ENCODE data around the gene ZNF532. TPM values are rescaled to one million over a fixed set of nuclear protein-coding genes. Genes with fewer than 3 reads are reported as not detected.

The ZNF532 gene
- total and polyA plus RNA-seq, 9 of the 15 experiments (the other 6 are each of a cell fraction or from before 2014, with no cell fraction given) = 0.42 TPM; not detected in 8

GRCh38 chr18:58901783-58902182 is 37.1 kb downstream of the ZNF532 start:
- ATAC-seq = no peak
- H3K9me3 ChIP-seq (replicated peaks; ENCODE audit: control insufficient read depth, insufficient read depth, low read depth, low read length) = no peaks in the 10 kb centered on the region
- H3K4me3 ChIP-seq = no peak overlapping the region
- no peaks in the 10 kb centered on the region for H3K9me1 ChIP-seq (ENCODE audit: control insufficient read depth, insufficient read depth, low read length)
- no peak overlapping the region for H2AFZ ChIP-seq (ENCODE audit: low read depth, low read length)
- H3K27ac ChIP-seq (ENCODE audit: extremely low read depth, low read depth, low read length) = no peak overlapping the region
- ChIA-PET CTCF (ENCODE audit: low intra/inter-chr PET ratio) (no interaction called here), POLR2A (interaction anchor here (0.6 kb wide), 1 partner anchor 203 kb away, joined by 3 read pairs; no protein-coding TSS in a partner anchor)
- H3K36me3 ChIP-seq (ENCODE audit: control insufficient read depth, insufficient read depth, low read length) = no peaks in the 10 kb centered on the region
- intact Hi-C loops (cut with micrococcal nuclease) (no loop called here), in situ Hi-C loops (cut with MboI) (no loop called here)
- no TSS peak for BruUV-seq (replicated peaks)
- H3K9ac ChIP-seq (ENCODE audit: insufficient read depth in 1 of 2, low read depth in 2 of 2, low read length in 2 of 2) = no peak overlapping the region
- DNase-seq (ENCODE audit: extremely low read depth in 1 of 4, low spot score in 3 of 4) = no peak
- no peak for FAIRE-seq
- no peak overlapping the region for H3K4me2 ChIP-seq (ENCODE audit: insufficient read depth, low read length)
- H3K4me1 ChIP-seq (replicated peaks in 1 of 2; ENCODE audit: control insufficient read depth in 2 of 2, insufficient read depth in 2 of 2, low read length in 2 of 2) = no peaks in the 10 kb centered on the region
- no peaks in the 10 kb centered on the region for H3K79me2 ChIP-seq (ENCODE audit: control insufficient read depth, insufficient read depth, low read length)
- WGBS (ENCODE audit: insufficient coverage, low coverage, missing lambda C conversion rate) = 0% methylated on average over 5 of the region's 7 CpGs
- no peaks in the 10 kb centered on the region for H4K20me1 ChIP-seq (replicated peaks; ENCODE audit: control insufficient read depth, insufficient read depth, low read length)
- H3K27me3 ChIP-seq (ENCODE audit: control insufficient read depth in 2 of 2, insufficient read depth in 2 of 2, low read length in 2 of 2) = peaks cover 0 to 6% of the 10 kb centered on the region in 2 experiments; a peak in 1 of 5 replicates
- TF ChIP-seq ZBTB49 (CRISPR knock-in tag; IDR thresholded peaks at IDR 0.05; ENCODE audit: borderline replicate concordance) = no peak
- no peak for TF ChIP-seq ZFPM2 (CRISPR knock-in tag; IDR thresholded peaks at IDR 0.05)
- no peak for TF ChIP-seq SMARCB1 (IDR thresholded peaks at IDR 0.05; ENCODE audit: insufficient read length, low read depth)
- TF ChIP-seq AFF1 (IDR thresholded peaks at IDR 0.05; ENCODE audit: low read depth in 1 of 2, partially characterized antibody in 2 of 2) = no peak
- no peak for TF ChIP-seq ZFP1 (CRISPR knock-in tag; IDR thresholded peaks at IDR 0.05)
- no peak for TF ChIP-seq CTBP1 (IDR thresholded peaks at IDR 0.05; ENCODE audit: borderline replicate concordance)
- TF ChIP-seq MED1 (CRISPR knock-in tag; IDR thresholded peaks at IDR 0.05; ENCODE audit: borderline replicate concordance) = no peak
- no peak for TF ChIP-seq OTX1 (CRISPR knock-in tag; IDR thresholded peaks at IDR 0.05)
- TF ChIP-seq ZMIZ1 (IDR thresholded peaks at IDR 0.05; ENCODE audit: low read depth in 2 of 2, low read length in 2 of 2) = no peak
- TF ChIP-seq TAF1 (IDR thresholded peaks at IDR 0.05; ENCODE audit: control insufficient read depth, extremely low read depth, insufficient read depth, low read length, severe bottlenecking) = no peak
- TF ChIP-seq ZBTB17 (CRISPR knock-in tag; IDR thresholded peaks at IDR 0.05) = no peak
- TF ChIP-seq CBX2 (IDR thresholded peaks at IDR 0.05; ENCODE audit: insufficient read depth, low read length, poor library complexity, severe bottlenecking) = no peak
- no peak for TF ChIP-seq NFIX (CRISPR knock-in tag; IDR thresholded peaks at IDR 0.05; ENCODE audit: low read depth)
